HG02759 (cell line): ENCODE measurements around the gene CACNA2D3.

Experiments
- ATAC-seq: cut with Tn5 transposase; IDR thresholded peaks from one replicate; pipeline ENCODE4 v1.9.1; 2021; ENCODE audit warnings: mild to moderate bottlenecking, moderate library complexity; ENCODE audit not compliant: unreplicated experiment

Gene CACNA2D3

GRCh38 chr3:54168451-54168850, 46.1 kb downstream of the CACNA2D3 start:
- no peak for ATAC-seq

GRCh38 chr3:54169524-54169923, 47.2 kb downstream of the CACNA2D3 start:
- no peak for ATAC-seq

GRCh38 chr3:54171509-54171908, 49.2 kb downstream of the CACNA2D3 start:
- no peak for ATAC-seq

- no peak for ATAC-seq
Observed at GRCh38 chr3:54171951-54172350, 49.6 kb downstream of the CACNA2D3 start.

- no peak for ATAC-seq
Observed at GRCh38 chr3:54173371-54173770, 51.0 kb downstream of the CACNA2D3 start.

- ATAC-seq: no peak
Observed at GRCh38 chr3:54176106-54176505, 53.8 kb downstream of the CACNA2D3 start.

GRCh38 chr3:54177816-54178215, 55.5 kb downstream of the CACNA2D3 start:
- ATAC-seq: no peak

- no peak for ATAC-seq
Observed at GRCh38 chr3:54178376-54178775, 56.0 kb downstream of the CACNA2D3 start.

GRCh38 chr3:54180921-54181320, 58.6 kb downstream of the CACNA2D3 start:
- no peak for ATAC-seq

- no peak for ATAC-seq
Observed at GRCh38 chr3:54182242-54182641, 59.9 kb downstream of the CACNA2D3 start.

- no peak for ATAC-seq
Observed at GRCh38 chr3:54185740-54186139, 63.4 kb downstream of the CACNA2D3 start.

- no peak for ATAC-seq
Observed at GRCh38 chr3:54188176-54188791, 65.9 kb downstream of the CACNA2D3 start.

- no peak for ATAC-seq
Observed at GRCh38 chr3:54191220-54191619, 68.9 kb downstream of the CACNA2D3 start.

- no peak for ATAC-seq
Observed at GRCh38 chr3:54192026-54192425, 69.7 kb downstream of the CACNA2D3 start.

GRCh38 chr3:54193093-54193492, 70.7 kb downstream of the CACNA2D3 start:
- no peak for ATAC-seq

GRCh38 chr3:54196360-54196991, 74.1 kb downstream of the CACNA2D3 start:
- no peak for ATAC-seq

- ATAC-seq: no peak
Observed at GRCh38 chr3:54197509-54197908, 75.2 kb downstream of the CACNA2D3 start.

- ATAC-seq: no peak
Observed at GRCh38 chr3:54198556-54198955, 76.2 kb downstream of the CACNA2D3 start.

GRCh38 chr3:54202054-54202453, 79.7 kb downstream of the CACNA2D3 start:
- ATAC-seq: no peak

- no peak for ATAC-seq
Observed at GRCh38 chr3:54202651-54203248, 80.4 kb downstream of the CACNA2D3 start.

GRCh38 chr3:54206874-54207273, 84.5 kb downstream of the CACNA2D3 start:
- ATAC-seq: no peak

- ATAC-seq: no peak
Observed at GRCh38 chr3:54211097-54211496, 88.7 kb downstream of the CACNA2D3 start.
